HG03064 (cell line): ENCODE measurements around the gene CSTPP1.

ENCODE experiments used
- ATAC-seq: cut with Tn5 transposase; IDR thresholded peaks from one replicate; pipeline ENCODE4 v1.9.1; 2021; ENCODE audit warnings: low read depth; ENCODE audit not compliant: unreplicated experiment

Gene CSTPP1

GRCh38 chr11:47152126-47152952 is 215.8 kb downstream of the CSTPP1 start:
- no peak for ATAC-seq

- no peak for ATAC-seq
Measured at GRCh38 chr11:47152953-47153950, 216.7 kb downstream of the CSTPP1 start.

- ATAC-seq: no peak
Measured at GRCh38 chr11:47154616-47155570, 218.3 kb downstream of the CSTPP1 start.

GRCh38 chr11:47155879-47156278 is 219.3 kb downstream of the CSTPP1 start:
- no peak for ATAC-seq

- ATAC-seq: no peak
Measured at GRCh38 chr11:47156333-47156732, 219.8 kb downstream of the CSTPP1 start.

- ATAC-seq: no peak
Measured at GRCh38 chr11:47156951-47157350, 220.4 kb downstream of the CSTPP1 start.

- no peak for ATAC-seq
Measured at GRCh38 chr11:47157805-47158204, 221.2 kb downstream of the CSTPP1 start.

- no peak for ATAC-seq
Measured at GRCh38 chr11:47158242-47158641, 221.7 kb downstream of the CSTPP1 start.

- no peak for ATAC-seq
Measured at GRCh38 chr11:47160753-47161133, 224.2 kb downstream of the CSTPP1 start.

GRCh38 chr11:47161134-47161854 is 224.7 kb downstream of the CSTPP1 start:
- ATAC-seq: no peak

- no peak for ATAC-seq
Measured at GRCh38 chr11:47161890-47162289, 225.3 kb downstream of the CSTPP1 start.

- no peak for ATAC-seq
Measured at GRCh38 chr11:47162426-47162825, 225.9 kb downstream of the CSTPP1 start.

- ATAC-seq: no peak
Measured at GRCh38 chr11:47163193-47163592, 226.6 kb downstream of the CSTPP1 start.

- no peak for ATAC-seq
Measured at GRCh38 chr11:47163898-47164297, 227.3 kb downstream of the CSTPP1 start.

GRCh38 chr11:47164321-47164720 is 227.8 kb downstream of the CSTPP1 start:
- ATAC-seq: no peak

GRCh38 chr11:47165253-47165840 is 228.8 kb downstream of the CSTPP1 start:
- ATAC-seq: no peak

GRCh38 chr11:47166368-47166767 is 229.8 kb downstream of the CSTPP1 start:
- ATAC-seq: no peak

- ATAC-seq: no peak
Measured at GRCh38 chr11:47171061-47171838, 234.7 kb downstream of the CSTPP1 start.
